Endothelial cell of umbilical vein (primary cell): Measurements from ENCODE around the gene PSMC3. TPM values are rescaled to one million over a fixed set of nuclear protein-coding genes. Genes with fewer than 3 reads are reported as not detected.

ENCODE experiments used
- BruUV-seq: library from RNA; stranded (reverse); fragments of 400-500 nt; replicated peaks from 2 replicates; lab custom pipeline; 2021; lab: Mats Ljungman, UMichigan
- CTCF ChIA-PET: fragments of 300-600, 350-600 bp; sonication (Branson Sonifier 250); formaldehyde crosslinking; loops from one replicate; lab custom pipeline; 2021; ENCODE audit warnings: antibody characterized with exemption, inconsistent platforms; lab: Charles Lee
- POLR2A ChIA-PET: fragments of 300-600, 350-600 bp; sonication (Branson Sonifier 250); formaldehyde crosslinking; loops from one replicate; lab custom pipeline; 2021; ENCODE audit warnings: antibody characterized with exemption, inconsistent platforms; lab: Charles Lee
- DNase-seq: peaks from one replicate; pipeline ENCODE4 v3.0.0-alpha.2; 2011; ENCODE audit warnings: low read depth, low spot score
- FAIRE-seq: peaks from 2 replicates; lab custom pipeline; 2011; peaks lifted over from hg19 to GRCh38; lab: Jason Lieb, UNC
- H2AFZ ChIP-seq: 2 replicates; pipeline ENCODE4 v1.6.0; 2012; ENCODE audit warnings: low read depth, low read length, control low read depth, inconsistent platforms
- H3K27ac ChIP-seq: 2 replicates; pipeline ENCODE4 v1.5.1; 2011; ENCODE audit warnings: low read depth, mild to moderate bottlenecking, control low read depth, low read length, moderate library complexity; ENCODE audit not compliant: insufficient read depth
- H3K27me3 ChIP-seq, 2 experiments: 2 replicates each; pipeline versions ENCODE4 v1.6.0 to v1.6.1; 2011; ENCODE audit warnings: low read length in 2 of 2, mixed read lengths in 1 of 2; ENCODE audit not compliant: control insufficient read depth in 2 of 2, insufficient read depth in 2 of 2
- H3K36me3 ChIP-seq, 2 experiments: 2 replicates in 1 of 2; 3 replicates in 1 of 2; pipeline ENCODE4 v1.5.1; 2011; ENCODE audit warnings: low read length in 2 of 2, mild to moderate bottlenecking in 1 of 2, moderate library complexity in 1 of 2; ENCODE audit not compliant: control insufficient read depth in 2 of 2, insufficient read depth in 2 of 2; ENCODE audit errors: extremely low read depth in 1 of 2
- H3K4me1 ChIP-seq: 3 replicates; pipeline ENCODE4 v1.5.1; 2011; ENCODE audit warnings: mild to moderate bottlenecking, low read length; ENCODE audit not compliant: control insufficient read depth, insufficient read depth; ENCODE audit errors: extremely low read depth
- H3K4me2 ChIP-seq: 2 replicates; pipeline ENCODE4 v1.6.1; 2011; ENCODE audit warnings: low read length, control low read depth, mixed read lengths; ENCODE audit not compliant: insufficient read depth
- H3K4me3 ChIP-seq, 3 experiments: fragments of 200-600 bp in 1 of 3; sonication (generic), shearing (Covaris generic) in 1 of 3; replicated peaks in 1 of 3; 2 replicates each; pipeline ENCODE4 v1.5.1; 2011 to 2016; ENCODE audit warnings: control low read depth in 3 of 3, low read length in 3 of 3, mild to moderate bottlenecking in 2 of 3, inconsistent platforms in 1 of 3, low read depth in 1 of 3, moderate library complexity in 1 of 3; ENCODE audit not compliant: insufficient read depth in 1 of 3
- H3K79me2 ChIP-seq: 2 replicates; pipeline ENCODE4 v1.6.0; 2012; ENCODE audit warnings: low read length, inconsistent platforms; ENCODE audit not compliant: control insufficient read depth, insufficient read depth
- H3K9ac ChIP-seq: replicated peaks from 2 replicates; pipeline ENCODE3; 2011; ENCODE audit warnings: low read length, control low read depth; ENCODE audit not compliant: insufficient read depth; ENCODE audit errors: extremely low read depth
- H3K9me1 ChIP-seq: replicated peaks from 3 replicates; pipeline ENCODE4 v1.6.0; 2011; ENCODE audit warnings: mild to moderate bottlenecking, low read length; ENCODE audit not compliant: control insufficient read depth, insufficient read depth; ENCODE audit errors: extremely low read depth
- H3K9me3 ChIP-seq: replicated peaks from 2 replicates; pipeline ENCODE4 v1.5.1; 2012; ENCODE audit warnings: low read length, inconsistent platforms; ENCODE audit not compliant: control insufficient read depth, insufficient read depth
- H4K20me1 ChIP-seq: replicated peaks from 2 replicates; pipeline ENCODE3; 2011; ENCODE audit warnings: mild to moderate bottlenecking, low read length; ENCODE audit not compliant: control insufficient read depth, insufficient read depth; ENCODE audit errors: extremely low read depth
- EZH2 ChIP-seq: IDR thresholded peaks from 2 replicates; pipeline ENCODE4 v1.6.1; 2012; ENCODE audit warnings: borderline replicate concordance, low read depth, mild to moderate bottlenecking, moderate library complexity, low read length, inconsistent platforms; ENCODE audit not compliant: severe bottlenecking
- FOS ChIP-seq: IDR thresholded peaks from 2 replicates; pipeline ENCODE4 v1.6.1; 2011; ENCODE audit warnings: mild to moderate bottlenecking, low read length, moderate library complexity, borderline replicate concordance; ENCODE audit not compliant: insufficient read depth
- GATA2 ChIP-seq: IDR thresholded peaks from 2 replicates; pipeline ENCODE4 v1.7.0; 2011; ENCODE audit warnings: low read depth, mild to moderate bottlenecking, moderate library complexity, mixed read lengths, low read length; ENCODE audit not compliant: insufficient read length, insufficient read depth
- JUN ChIP-seq: IDR thresholded peaks from 2 replicates; pipeline ENCODE4 v1.6.1; 2011; ENCODE audit warnings: borderline replicate concordance, low read depth; ENCODE audit not compliant: insufficient read length, insufficient read depth
- MYC ChIP-seq: IDR thresholded peaks from one replicate; pipeline ENCODE4 v1.6.1; 2011; ENCODE audit warnings: mild to moderate bottlenecking, low read depth, low read length
- POLR2A ChIP-seq: IDR thresholded peaks from 2 replicates; pipeline ENCODE4 v1.6.1; 2012; ENCODE audit warnings: low read depth, mild to moderate bottlenecking, control low read depth, low read length
- POLR2AphosphoS5 ChIP-seq: IDR thresholded peaks from 2 replicates; pipeline ENCODE4 v1.6.1; 2012; ENCODE audit warnings: low read depth, mild to moderate bottlenecking, control low read depth, low read length, moderate library complexity; ENCODE audit not compliant: insufficient read depth
- dilution Hi-C: fragments of 300-500 bp; cut with MboI; formaldehyde crosslinking; loops from one replicate; pipeline ENCODE4 v1.15.0; 2019; ENCODE audit warnings: low sequenced_read_pairs; ENCODE audit not compliant: extremely low pct_ligation_motif_present
- intact Hi-C: fragments of 100-400 bp; cut with micrococcal nuclease; formaldehyde crosslinking; loops from one replicate; pipeline ENCODE4 v1.10.0; 2022
- polyA plus RNA-seq, 4 experiments: library from polyadenylated mRNA; depleted of rRNA in 3 of 4; stranded (reverse) in 3 of 4; unstranded in 1 of 4; fragments of >200 nt; gene quantifications; 2 replicates each; pipeline versions ENCODE4 v1.2.1 to v1.2.3, GENCODE V29; 2011 to 2012; ENCODE audit warnings: missing spikeins in 1 of 4
- total RNA-seq: library from RNA; stranded (reverse); gene quantifications from 2 replicates; pipeline ENCODE4 v1.2.3, GENCODE V29; 2021
- TF ChIP-seq, protein P1 (sequence below): IDR thresholded peaks from 2 replicates; pipeline ENCODE4 v1.6.1; 2011; ENCODE audit not compliant: insufficient read depth, insufficient read length
- TF ChIP-seq, protein P2 (sequence below), 2 donors: IDR thresholded peaks; 1 replicate in 1 of 2; 2 replicates in 1 of 2; pipeline ENCODE4 v1.5.1; 2011; ENCODE audit warnings: low read length in 2 of 2, mild to moderate bottlenecking in 2 of 2, moderate library complexity in 2 of 2, control low read depth in 1 of 2, inconsistent platforms in 1 of 2, low read depth in 1 of 2; ENCODE audit not compliant: insufficient read depth in 1 of 2; ENCODE audit errors: extremely low read depth in 1 of 2

Gene PSMC3
- total and polyA plus RNA-seq, 2 donors (not counting 3 experiments of a cell fraction or from before 2014, with no cell fraction given), result 179 to 203 TPM

DNA sequence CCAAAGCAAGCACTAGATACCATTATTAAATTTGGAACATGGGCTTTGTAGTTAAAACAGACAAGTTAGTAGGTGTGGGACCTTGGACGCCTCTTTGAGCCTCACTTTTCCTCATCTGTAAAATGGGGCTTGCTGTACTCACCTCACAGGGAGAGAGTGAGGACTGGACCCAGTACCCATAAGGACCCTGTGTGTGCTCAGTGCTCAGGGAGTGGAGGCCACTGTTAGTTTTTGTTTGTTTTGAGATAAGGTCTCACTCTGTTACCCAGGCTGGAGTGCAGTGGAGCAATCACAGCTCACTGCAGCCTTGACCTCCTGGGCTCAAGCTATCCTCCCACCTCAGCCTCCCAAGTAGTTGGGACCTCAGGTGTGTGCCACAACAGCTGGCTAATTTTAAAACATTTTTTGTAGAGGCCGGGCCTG is 13.8 kb upstream of the PSMC3 start:
- intact Hi-C loops (no loop called here), dilution Hi-C loops (no loop called here)
- Histone ChIP-seq H3K4me2 (no peak overlapping the region), H3K27me3 (no peaks in the 10 kb centered on the region), H3K9me1 (no peaks in the 10 kb centered on the region), H3K9ac (no peak overlapping the region), H3K4me1 (no peaks in the 10 kb centered on the region), H3K27ac (no peak overlapping the region), H3K36me3 (no peaks in the 10 kb centered on the region), H3K79me2 (no peaks in the 10 kb centered on the region), H2AFZ (no peak overlapping the region), H3K9me3 (no peaks in the 10 kb centered on the region), H3K4me3 (no peak overlapping the region), H4K20me1 (no peaks in the 10 kb centered on the region)
- no TSS peak for BruUV-seq
- TF ChIP-seq, protein P1, sequence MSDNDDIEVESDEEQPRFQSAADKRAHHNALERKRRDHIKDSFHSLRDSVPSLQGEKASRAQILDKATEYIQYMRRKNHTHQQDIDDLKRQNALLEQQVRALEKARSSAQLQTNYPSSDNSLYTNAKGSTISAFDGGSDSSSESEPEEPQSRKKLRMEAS, result no peak
- no peak for TF ChIP-seq GATA2
- TF ChIP-seq FOS, result no peak
- TF ChIP-seq JUN, result no peak
- TF ChIP-seq POLR2A, result no peak
- TF ChIP-seq, protein P2, sequence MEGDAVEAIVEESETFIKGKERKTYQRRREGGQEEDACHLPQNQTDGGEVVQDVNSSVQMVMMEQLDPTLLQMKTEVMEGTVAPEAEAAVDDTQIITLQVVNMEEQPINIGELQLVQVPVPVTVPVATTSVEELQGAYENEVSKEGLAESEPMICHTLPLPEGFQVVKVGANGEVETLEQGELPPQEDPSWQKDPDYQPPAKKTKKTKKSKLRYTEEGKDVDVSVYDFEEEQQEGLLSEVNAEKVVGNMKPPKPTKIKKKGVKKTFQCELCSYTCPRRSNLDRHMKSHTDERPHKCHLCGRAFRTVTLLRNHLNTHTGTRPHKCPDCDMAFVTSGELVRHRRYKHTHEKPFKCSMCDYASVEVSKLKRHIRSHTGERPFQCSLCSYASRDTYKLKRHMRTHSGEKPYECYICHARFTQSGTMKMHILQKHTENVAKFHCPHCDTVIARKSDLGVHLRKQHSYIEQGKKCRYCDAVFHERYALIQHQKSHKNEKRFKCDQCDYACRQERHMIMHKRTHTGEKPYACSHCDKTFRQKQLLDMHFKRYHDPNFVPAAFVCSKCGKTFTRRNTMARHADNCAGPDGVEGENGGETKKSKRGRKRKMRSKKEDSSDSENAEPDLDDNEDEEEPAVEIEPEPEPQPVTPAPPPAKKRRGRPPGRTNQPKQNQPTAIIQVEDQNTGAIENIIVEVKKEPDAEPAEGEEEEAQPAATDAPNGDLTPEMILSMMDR (IDR thresholded peaks at IDR 0.05; ENCODE audit: extremely low read depth in 1 of 2, insufficient read depth in 1 of 2, low read depth in 1 of 2, low read length in 2 of 2), result no peak
- FAIRE-seq (no peak), DNase-seq (no peak)
- POLR2A ChIA-PET, result no interaction called here
- CTCF ChIA-PET, result no interaction called here

DNA sequence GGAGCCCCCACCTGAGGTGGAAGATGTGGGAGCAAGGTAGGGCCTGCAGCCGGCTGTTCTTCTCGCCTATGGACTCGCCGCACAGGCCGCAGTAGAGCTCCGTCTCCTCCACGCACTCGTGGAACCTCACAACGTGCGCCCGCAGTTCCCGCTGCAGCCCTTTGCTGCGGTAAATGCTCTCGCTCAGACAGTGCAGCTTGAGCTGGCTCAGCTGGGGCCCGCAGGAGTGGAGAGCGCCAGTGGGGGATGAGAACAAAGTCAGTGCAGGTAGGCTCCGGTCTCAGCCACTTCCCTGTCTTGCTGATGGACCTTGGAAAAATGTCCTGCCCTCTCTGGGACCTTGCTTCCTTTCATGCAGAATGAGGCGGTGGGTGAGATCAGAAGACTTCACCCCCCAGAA is 12.5 kb upstream of the PSMC3 start:
- Histone ChIP-seq H3K9me3 (no peaks in the 10 kb centered on the region), H2AFZ (no peak overlapping the region), H3K79me2 (no peaks in the 10 kb centered on the region), H3K4me3 (no peak overlapping the region), H3K36me3 (no peaks in the 10 kb centered on the region), H3K9me1 (no peaks in the 10 kb centered on the region), H3K4me2 (no peak overlapping the region), H3K27ac (no peak overlapping the region), H3K4me1 (no peaks in the 10 kb centered on the region), H3K27me3 (no peaks in the 10 kb centered on the region), H4K20me1 (no peaks in the 10 kb centered on the region), H3K9ac (no peak overlapping the region)
- dilution Hi-C loops (no loop called here), intact Hi-C loops (no loop called here)
- FAIRE-seq, result no peak
- POLR2A ChIA-PET, result interaction anchor here (0.6 kb wide), 1 partner anchor 167 kb away, joined by 3 read pairs; no protein-coding TSS in a partner anchor
- no peak for TF ChIP-seq EZH2
- TF ChIP-seq JUN, result no peak
- no peak for TF ChIP-seq MYC
- no peak for TF ChIP-seq GATA2
- TF ChIP-seq POLR2A, result no peak
- no peak for TF ChIP-seq POLR2AphosphoS5
- TF ChIP-seq, protein P1, result no peak
- TF ChIP-seq, protein P2 (IDR thresholded peaks at IDR 0.05; ENCODE audit: extremely low read depth in 1 of 2, insufficient read depth in 1 of 2, low read depth in 1 of 2, low read length in 2 of 2), result no peak
- TF ChIP-seq FOS, result no peak
- DNase-seq, result no peak
- CTCF ChIA-PET, result interaction anchor here (1.4 kb wide), 1 partner anchor 26 kb away, joined by 4 read pairs; no protein-coding TSS in a partner anchor
- BruUV-seq, result no TSS peak
